Gastroesophageal sphincter (tissue), 4 donors: Measurements from ENCODE around the gene HTR6. TPM values are rescaled to one million over a fixed set of nuclear protein-coding genes. Genes with fewer than 3 reads are reported as not detected.

Source experiments
- ATAC-seq: fragments of 150-250 bp; one replicate; pipeline ENCODE4 v1.9.1; 2016; ENCODE audit warnings: mild to moderate bottlenecking, moderate library complexity
- H3K27ac ChIP-seq, 4 donors: fragments of 200-600 bp; sonication (generic) in 3 of 4; 1 replicate in 3 of 4; 2 replicates in 1 of 4; pipeline ENCODE4 v1.5.1; 2016 to 2019
- H3K27me3 ChIP-seq: fragments of 200-600 bp; sonication (generic); one replicate; pipeline ENCODE4 v1.5.1; 2019
- H3K36me3 ChIP-seq, 2 donors: fragments of 200-600 bp; sonication (generic); one replicate each; pipeline ENCODE4 v1.5.1; 2019; ENCODE audit warnings: control low read depth in 1 of 2
- H3K4me1 ChIP-seq, 3 donors: fragments of 200-600 bp; sonication (generic); 1 replicate in 2 of 3; 2 replicates in 1 of 3; pipeline ENCODE4 v1.5.1; 2016 to 2019; ENCODE audit warnings: control low read depth in 2 of 3
- H3K4me3 ChIP-seq, 2 donors: fragments of 200-600 bp; sonication (generic); one replicate each; pipeline ENCODE4 v1.5.1; 2019; ENCODE audit warnings: mild to moderate bottlenecking in 1 of 2, moderate library complexity in 1 of 2
- H3K9me3 ChIP-seq, 3 donors: fragments of 200-600 bp; sonication (generic); one replicate each; pipeline ENCODE4 v1.5.1; 2017 to 2019; ENCODE audit warnings: control low read depth in 2 of 3
- CTCF ChIP-seq, 4 experiments: fragments of 200-600 bp in 2 of 4; fragments of 450-650 bp in 2 of 4; sonication (generic) in 1 of 4; IDR thresholded peaks; one replicate each; pipeline ENCODE4 v1.5.1; 2017 to 2019; ENCODE audit warnings: antibody characterized with exemption in 4 of 4, mild to moderate bottlenecking in 2 of 4, moderate library complexity in 2 of 4
- EP300 ChIP-seq: sonication (generic); formaldehyde crosslinking; IDR thresholded peaks from one replicate; pipeline ENCODE4 v1.6.1; 2017; ENCODE audit warnings: antibody characterized with exemption, mild to moderate bottlenecking
- POLR2A ChIP-seq, 2 donors: fragments of 450-650 bp; IDR thresholded peaks; one replicate each; pipeline ENCODE4 v1.6.1; 2017; ENCODE audit warnings: antibody characterized with exemption in 2 of 2, mild to moderate bottlenecking in 2 of 2, moderate library complexity in 1 of 2
- POLR2AphosphoS5 ChIP-seq: sonication (generic); formaldehyde crosslinking; IDR thresholded peaks from one replicate; pipeline ENCODE4 v1.6.1; 2017; ENCODE audit warnings: antibody characterized with exemption
- WGBS, 2 donors: methylation state at CpG; one replicate each; pipeline ENCODE4 v1.1.5; 2018; ENCODE audit warnings: low coverage in 1 of 2; 5-methylcytosine and 5-hydroxymethylcytosine counted together
- total RNA-seq, 4 donors: library from RNA; depleted of rRNA; stranded (reverse); fragments of >200 nt; gene quantifications; one replicate each; pipeline ENCODE4 v1.1.0, GENCODE V29; 2016

The HTR6 gene
- total RNA-seq, 4 donors from 2014 or later = not detected

DNA sequence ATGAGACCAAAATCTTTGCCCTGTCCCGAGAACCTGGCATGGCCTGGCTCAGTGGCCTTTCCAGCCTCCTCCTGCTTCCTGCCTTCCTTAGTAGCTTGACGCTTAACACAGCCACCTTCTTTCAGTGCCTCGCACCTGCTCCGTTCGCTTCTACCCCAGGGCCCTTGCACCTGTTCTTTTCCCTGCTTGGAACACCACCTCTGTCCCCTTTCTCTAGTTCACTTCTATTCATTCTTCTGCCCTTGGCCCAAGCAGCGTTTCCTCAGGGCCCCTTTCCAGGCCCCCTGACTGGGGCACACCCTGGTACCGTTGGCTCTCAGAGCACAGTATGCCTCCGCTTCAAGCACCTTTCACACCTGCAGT is 9.0 kb upstream of the HTR6 start:
- no peak for ATAC-seq
- H3K4me3 ChIP-seq = no peak overlapping the region
- no peak for TF ChIP-seq EP300
- TF ChIP-seq POLR2AphosphoS5 = no peak
- TF ChIP-seq CTCF (IDR thresholded peaks at IDR 0.05) = no peak
- TF ChIP-seq POLR2A (IDR thresholded peaks at IDR 0.05) = no peak
- H3K9me3 ChIP-seq = no peaks in the 10 kb centered on the region
- H3K27ac ChIP-seq = peak overlapping the region in 3 of 4 donors; percentile 74 to 99 (median 93)
- peaks cover 0 to 57% of the 10 kb centered on the region in 2 donors for H3K36me3 ChIP-seq
- no peaks in the 10 kb centered on the region for H3K27me3 ChIP-seq
- 80 to 81% methylated on average over 5 to 8 of the region's 8 CpGs for WGBS, 2 donors
- peaks cover 0 to 78% (median 33%) of the 10 kb centered on the region in 3 donors for H3K4me1 ChIP-seq

GRCh38 chr1:19656134-19656779 is 8.4 kb upstream of the HTR6 start:
- Histone ChIP-seq H3K4me1 (peaks cover 0 to 73% (median 28%) of the 10 kb centered on the region in 3 donors), H3K27ac (peak overlapping the region in 3 of 4 donors; percentile 74 to 99 (median 93)), H3K36me3 (peaks cover 0 to 57% of the 10 kb centered on the region in 2 donors), H3K9me3 (no peaks in the 10 kb centered on the region), H3K27me3 (no peaks in the 10 kb centered on the region), H3K4me3 (no peak overlapping the region)
- ATAC-seq = no peak
- WGBS, 2 donors = 100% methylated on average over 1 of the region's 9 CpGs; no CpG with 5 or more reads in 1 of the 2 donors
- TF ChIP-seq POLR2AphosphoS5 = no peak
- no peak for TF ChIP-seq CTCF (IDR thresholded peaks at IDR 0.05)
- no peak for TF ChIP-seq POLR2A (IDR thresholded peaks at IDR 0.05)
- no peak for TF ChIP-seq EP300

GRCh38 chr1:19656780-19657466 is 7.8 kb upstream of the HTR6 start:
- Histone ChIP-seq H3K4me3 (no peak overlapping the region), H3K36me3 (peaks cover 0 to 50% of the 10 kb centered on the region in 2 donors), H3K4me1 (peaks cover 0 to 68% (median 21%) of the 10 kb centered on the region in 3 donors), H3K27ac (peak overlapping the region in 3 of 4 donors; percentile 74 to 99 (median 93)), H3K27me3 (peaks cover under 1% of the 10 kb centered on the region), H3K9me3 (no peaks in the 10 kb centered on the region)
- ATAC-seq = no peak
- no CpG with 5 or more reads among the region's 15 CpGs for WGBS, 2 donors
- TF ChIP-seq POLR2A (IDR thresholded peaks at IDR 0.05) = no peak
- no peak for TF ChIP-seq EP300
- no peak for TF ChIP-seq CTCF (IDR thresholded peaks at IDR 0.05)
- no peak for TF ChIP-seq POLR2AphosphoS5

GRCh38 chr1:19657511-19657910 is 7.2 kb upstream of the HTR6 start:
- TF ChIP-seq EP300 (no peak), CTCF (IDR thresholded peaks at IDR 0.05) (no peak)
- peak overlapping the region in 3 of 4 donors; percentile 74 to 99 (median 93) for H3K27ac ChIP-seq
- peaks cover 0 to 64% (median 15%) of the 10 kb centered on the region in 3 donors for H3K4me1 ChIP-seq
- no peaks in the 10 kb centered on the region for H3K9me3 ChIP-seq
- H3K27me3 ChIP-seq = peaks cover 5% of the 10 kb centered on the region
- H3K4me3 ChIP-seq = no peak overlapping the region
- ATAC-seq = no peak
- 40 to 75% methylated on average over 1 to 3 of the region's 10 CpGs for WGBS, 2 donors
- H3K36me3 ChIP-seq = peaks cover 0 to 47% of the 10 kb centered on the region in 2 donors
